Muscle layer of colon (tissue), 2 donors: ENCODE measurements around the gene RAD9B.
A peak's percentile ranks its signal among the peaks of the same experiment; 100 is the strongest.
"Not testable (repeated sequence)": the region's sequence is repeated elsewhere in the genome, so short reads cannot be mapped to it uniquely, and the experiment has no call there.

Experiments used
- H3K27ac ChIP-seq: one replicate; pipeline ENCODE4 v1.7.0; 2013; ENCODE audit warnings: low read depth, mild to moderate bottlenecking, low read length, moderate library complexity
- H3K27me3 ChIP-seq, 2 donors: one replicate each; pipeline ENCODE4 v1.7.0; 2013; ENCODE audit warnings: low read length in 2 of 2, mild to moderate bottlenecking in 2 of 2; ENCODE audit not compliant: insufficient read depth in 2 of 2, control insufficient read depth in 1 of 2
- H3K36me3 ChIP-seq: one replicate; pipeline ENCODE4 v1.7.0; 2013; ENCODE audit warnings: mild to moderate bottlenecking, low read length; ENCODE audit not compliant: insufficient read depth
- H3K4me1 ChIP-seq: one replicate; pipeline ENCODE4 v1.7.0; 2013; ENCODE audit warnings: mild to moderate bottlenecking, low read length; ENCODE audit not compliant: insufficient read depth
- H3K4me3 ChIP-seq, 2 donors: one replicate each; pipeline ENCODE4 v1.7.0; 2013; ENCODE audit warnings: low read length in 2 of 2, low read depth in 1 of 2, mild to moderate bottlenecking in 1 of 2, moderate library complexity in 1 of 2
- H3K9ac ChIP-seq: one replicate; pipeline ENCODE4 v1.7.0; 2013; ENCODE audit warnings: low read length
- H3K9me3 ChIP-seq: one replicate; pipeline ENCODE4 v1.7.0; 2013; ENCODE audit warnings: mild to moderate bottlenecking, low read length
- donor health status: abdominal sarcoma.
- donor health status: Adenocarcinoma of cecum.

Gene RAD9B

GRCh38 chr12:110498984-110499706 lies 3.0 kb upstream of the RAD9B start:
- no peaks in the 10 kb centered on the region for H3K9me3 ChIP-seq
- H3K27me3 ChIP-seq: no peaks in the 10 kb centered on the region
- peaks cover 31% of the 10 kb centered on the region for H3K4me1 ChIP-seq
- no peak overlapping the region for H3K4me3 ChIP-seq
- peaks cover 7% of the 10 kb centered on the region for H3K36me3 ChIP-seq
- H3K27ac ChIP-seq: no peak overlapping the region
- no peak overlapping the region for H3K9ac ChIP-seq

GRCh38 chr12:110501399-110501751 lies 756 bp upstream of the RAD9B start:
- Histone ChIP-seq H3K4me1 (peaks cover 31% of the 10 kb centered on the region), H3K36me3 (no peaks in the 10 kb centered on the region), H3K9ac (peak overlapping the region; percentile 72), H3K4me3 (peak overlapping the region; percentile 47 to 99), H3K27me3 (no peaks in the 10 kb centered on the region), H3K9me3 (no peaks in the 10 kb centered on the region), H3K27ac (peak overlapping the region; percentile 67)

- no peak overlapping the region for H3K9ac ChIP-seq
Observed at GRCh38 chr12:110503432-110503831, 1.3 kb downstream of the RAD9B start.

GRCh38 chr12:110505332-110505731 lies 3.2 kb downstream of the RAD9B start:
- Histone ChIP-seq H3K4me1 (peaks cover 14% of the 10 kb centered on the region), H3K9ac (no peak overlapping the region), H3K9me3 (no peaks in the 10 kb centered on the region), H3K27ac (no peak overlapping the region), H3K27me3 (no peaks in the 10 kb centered on the region), H3K4me3 (no peak overlapping the region), H3K36me3 (no peaks in the 10 kb centered on the region)

More at GRCh38 chr12:110503432-110503831, 1.3 kb downstream of the RAD9B start:
- Histone ChIP-seq H3K27ac (no peak overlapping the region), H3K9me3 (no peaks in the 10 kb centered on the region), H3K4me3 (no peak overlapping the region), H3K4me1 (peaks cover 31% of the 10 kb centered on the region), H3K36me3 (no peaks in the 10 kb centered on the region), H3K27me3 (no peaks in the 10 kb centered on the region)

GRCh38 chr12:110508071-110508586 lies 6.0 kb downstream of the RAD9B start:
- Histone ChIP-seq H3K4me3 (no peak overlapping the region), H3K27me3 (no peaks in the 10 kb centered on the region), H3K27ac (no peak overlapping the region), H3K9ac (no peak overlapping the region), H3K4me1 (no peaks in the 10 kb centered on the region), H3K36me3 (no peaks in the 10 kb centered on the region), H3K9me3 (no peaks in the 10 kb centered on the region)

GRCh38 chr12:110513842-110514241 lies 11.7 kb downstream of the RAD9B start:
- H3K27ac ChIP-seq: no peak overlapping the region
- no peaks in the 10 kb centered on the region for H3K27me3 ChIP-seq
- no peaks in the 10 kb centered on the region for H3K9me3 ChIP-seq
- no peak overlapping the region for H3K4me3 ChIP-seq
- H3K4me1 ChIP-seq: no peaks in the 10 kb centered on the region
- H3K9ac ChIP-seq: no peak overlapping the region
- H3K36me3 ChIP-seq: no peaks in the 10 kb centered on the region

GRCh38 chr12:110514363-110514762 lies 12.2 kb downstream of the RAD9B start:
- H3K4me3 ChIP-seq: no peak overlapping the region
- H3K4me1 ChIP-seq: no peaks in the 10 kb centered on the region
- H3K36me3 ChIP-seq: no peaks in the 10 kb centered on the region
- H3K9ac ChIP-seq: no peak overlapping the region
- H3K27me3 ChIP-seq: no peaks in the 10 kb centered on the region
- no peak overlapping the region for H3K27ac ChIP-seq
- H3K9me3 ChIP-seq: no peaks in the 10 kb centered on the region

- Histone ChIP-seq H3K4me1 (no peaks in the 10 kb centered on the region), H3K36me3 (no peaks in the 10 kb centered on the region), H3K4me3 (no peak overlapping the region), H3K27ac (no peak overlapping the region), H3K27me3 (no peaks in the 10 kb centered on the region), H3K9ac (no peak overlapping the region), H3K9me3 (no peaks in the 10 kb centered on the region)
Observed at GRCh38 chr12:110516995-110517394, 14.9 kb downstream of the RAD9B start.

- H3K27me3 ChIP-seq, H3K4me3 ChIP-seq, H3K4me1 ChIP-seq, H3K36me3 ChIP-seq, H3K9ac ChIP-seq, H3K9me3 ChIP-seq, H3K27ac ChIP-seq: not testable (repeated sequence)
Observed at GRCh38 chr12:110518014-110518413, 15.9 kb downstream of the RAD9B start.

- H3K27ac ChIP-seq, H3K4me1 ChIP-seq, H3K36me3 ChIP-seq, H3K4me3 ChIP-seq, H3K9me3 ChIP-seq, H3K27me3 ChIP-seq, H3K9ac ChIP-seq: not testable (repeated sequence)
Observed at GRCh38 chr12:110520876-110521712, 19.0 kb downstream of the RAD9B start.

GRCh38 chr12:110528277-110528839 lies 26.2 kb downstream of the RAD9B start:
- no peak overlapping the region for H3K4me3 ChIP-seq
- no peak overlapping the region for H3K9ac ChIP-seq
- H3K27ac ChIP-seq: no peak overlapping the region
- no peaks in the 10 kb centered on the region for H3K36me3 ChIP-seq
- H3K27me3 ChIP-seq: no peaks in the 10 kb centered on the region
- peaks cover 22% of the 10 kb centered on the region for H3K4me1 ChIP-seq
- H3K9me3 ChIP-seq: no peaks in the 10 kb centered on the region
